HG03442 (cell line): ENCODE data around the gene ZNF710.
A peak's percentile ranks its signal among the peaks of the same experiment; 100 is the strongest.

Source experiments
- ATAC-seq: cut with Tn5 transposase; IDR thresholded peaks from one replicate; pipeline ENCODE4 v1.9.1; 2021; ENCODE audit warnings: mild to moderate bottlenecking, moderate library complexity; ENCODE audit not compliant: unreplicated experiment

Gene ZNF710

DNA sequence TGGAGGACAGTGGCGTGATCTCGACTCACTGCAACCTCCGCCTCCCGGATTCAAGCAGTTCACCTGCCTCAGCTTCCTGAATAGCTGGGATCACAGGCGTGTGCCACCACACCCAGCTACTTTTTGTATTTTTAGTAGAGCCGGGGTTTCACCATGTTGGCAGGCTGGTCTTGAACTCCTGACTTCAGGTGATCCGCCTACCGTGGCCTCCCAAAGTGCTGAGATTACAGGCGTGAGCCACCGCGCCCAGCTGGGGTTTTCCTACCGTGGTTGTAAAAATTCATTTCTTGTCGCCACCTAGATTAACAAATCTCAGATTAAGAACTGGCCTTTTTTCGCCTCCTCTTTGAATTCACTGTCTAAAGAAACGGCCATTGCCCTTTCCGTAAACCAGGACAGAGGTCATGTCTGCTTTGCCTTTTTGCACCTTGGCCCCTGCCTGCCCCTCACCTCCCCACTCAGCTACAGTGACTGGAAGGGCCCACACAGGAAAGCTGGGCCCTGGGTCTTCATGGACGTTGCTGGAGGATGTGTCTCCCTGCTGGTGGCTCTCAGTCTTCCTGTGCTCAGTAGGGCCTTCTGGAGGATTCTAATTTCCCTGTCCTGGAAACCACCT is 17.2 kb downstream of the ZNF710 start:
- ATAC-seq: no peak

DNA sequence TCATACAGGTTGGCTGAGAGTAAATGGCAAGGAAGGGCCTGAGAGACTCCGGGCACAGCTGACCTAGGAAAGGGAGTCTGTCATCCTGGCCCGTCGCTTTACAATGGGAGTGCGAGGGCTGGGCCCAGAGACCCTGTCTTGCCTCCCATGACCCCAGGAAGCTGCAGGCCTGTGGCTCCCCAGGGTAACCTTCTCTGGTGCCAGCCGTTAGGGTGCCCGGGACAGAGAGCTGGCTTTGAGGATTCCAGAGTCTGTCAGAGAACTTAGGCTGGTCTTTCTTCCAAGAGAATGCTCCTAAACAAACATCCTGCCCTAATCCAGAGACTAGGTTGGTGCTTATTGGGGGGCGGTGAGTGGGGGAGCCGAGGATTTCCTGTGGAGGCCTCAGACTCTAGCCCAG is 18.5 kb downstream of the ZNF710 start:
- ATAC-seq: no peak

DNA sequence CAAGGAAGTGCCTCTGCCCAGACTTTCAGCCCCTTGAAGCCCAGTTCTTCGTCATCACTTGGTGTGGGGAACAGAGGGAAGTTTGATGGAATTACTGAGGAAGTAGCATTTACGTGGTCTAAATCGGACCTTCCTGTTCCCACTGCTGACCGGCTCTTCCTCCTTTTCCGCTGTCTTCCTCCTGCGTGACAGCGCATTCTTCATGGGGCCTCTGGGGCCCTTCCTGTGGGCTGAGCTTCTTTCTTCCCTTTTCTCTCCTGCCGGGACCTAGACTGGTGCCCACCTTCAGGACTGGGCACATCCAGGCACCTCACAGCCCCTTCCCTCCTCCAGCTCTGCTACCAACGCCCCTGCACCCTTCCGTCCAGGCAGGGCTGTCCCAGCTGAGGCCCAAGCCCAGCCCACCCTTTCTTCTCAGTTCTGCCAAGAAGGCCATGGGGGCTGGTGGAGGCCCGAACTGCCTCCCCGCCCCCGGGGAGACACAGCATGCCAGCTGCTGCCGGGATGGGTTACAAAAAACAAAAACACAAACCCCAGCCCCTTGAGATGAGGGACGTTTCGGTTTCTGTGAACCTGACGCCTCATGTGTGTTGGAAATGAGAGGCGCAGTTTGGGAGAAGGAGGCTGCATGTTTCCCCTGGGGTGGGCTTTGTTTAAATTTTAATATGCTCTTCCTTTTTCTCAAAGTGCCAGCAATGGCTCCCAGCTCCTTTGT is 19.1 kb downstream of the ZNF710 start:
- ATAC-seq: no peak

DNA sequence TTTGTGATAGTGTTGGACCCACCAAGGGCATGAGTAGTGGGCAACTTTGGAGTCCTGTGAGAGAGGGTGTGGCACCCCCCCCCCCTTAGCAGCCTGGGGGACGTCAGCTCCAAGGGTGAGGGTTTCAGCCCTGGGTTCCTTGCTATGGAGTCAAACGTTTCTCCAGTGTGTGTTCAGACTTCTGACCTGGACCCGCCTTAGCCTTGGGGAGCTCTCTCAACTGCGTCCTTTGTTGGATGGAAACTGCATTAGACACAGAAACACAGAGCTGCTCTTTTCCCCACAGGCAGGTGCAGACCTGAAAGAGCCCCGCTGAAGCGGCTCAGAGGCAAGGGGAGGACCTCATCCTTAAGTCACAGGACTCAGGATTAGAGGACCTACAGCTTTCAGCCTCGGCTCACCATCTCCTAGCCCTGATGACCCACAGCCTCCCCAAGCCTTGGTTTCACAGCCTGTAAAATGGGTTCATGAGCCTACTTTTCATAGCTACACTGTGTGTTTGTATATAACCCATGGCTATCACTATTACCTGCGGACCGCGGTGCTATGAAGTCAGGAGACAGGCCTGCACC is 19.9 kb downstream of the ZNF710 start:
- ATAC-seq: no peak

DNA sequence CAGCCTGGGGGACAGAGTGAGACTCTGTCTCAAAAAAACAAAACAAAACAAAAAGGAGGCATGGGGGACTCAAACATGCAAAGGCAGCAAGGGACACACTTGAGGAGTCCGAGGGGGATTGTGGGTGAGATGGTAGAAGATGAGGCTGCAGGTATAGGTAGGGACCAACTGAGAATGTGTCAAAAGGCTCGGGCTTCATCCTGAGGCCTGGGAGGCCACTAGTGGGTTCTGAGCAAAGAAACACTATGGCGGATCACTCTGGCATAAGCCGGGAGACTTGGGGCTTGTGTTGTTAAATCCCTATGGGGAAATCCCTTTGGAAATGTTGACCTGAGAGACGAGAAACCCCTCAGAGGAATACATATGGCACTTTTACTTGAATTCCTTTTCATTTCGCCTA is 21.2 kb downstream of the ZNF710 start:
- ATAC-seq: no peak

DNA sequence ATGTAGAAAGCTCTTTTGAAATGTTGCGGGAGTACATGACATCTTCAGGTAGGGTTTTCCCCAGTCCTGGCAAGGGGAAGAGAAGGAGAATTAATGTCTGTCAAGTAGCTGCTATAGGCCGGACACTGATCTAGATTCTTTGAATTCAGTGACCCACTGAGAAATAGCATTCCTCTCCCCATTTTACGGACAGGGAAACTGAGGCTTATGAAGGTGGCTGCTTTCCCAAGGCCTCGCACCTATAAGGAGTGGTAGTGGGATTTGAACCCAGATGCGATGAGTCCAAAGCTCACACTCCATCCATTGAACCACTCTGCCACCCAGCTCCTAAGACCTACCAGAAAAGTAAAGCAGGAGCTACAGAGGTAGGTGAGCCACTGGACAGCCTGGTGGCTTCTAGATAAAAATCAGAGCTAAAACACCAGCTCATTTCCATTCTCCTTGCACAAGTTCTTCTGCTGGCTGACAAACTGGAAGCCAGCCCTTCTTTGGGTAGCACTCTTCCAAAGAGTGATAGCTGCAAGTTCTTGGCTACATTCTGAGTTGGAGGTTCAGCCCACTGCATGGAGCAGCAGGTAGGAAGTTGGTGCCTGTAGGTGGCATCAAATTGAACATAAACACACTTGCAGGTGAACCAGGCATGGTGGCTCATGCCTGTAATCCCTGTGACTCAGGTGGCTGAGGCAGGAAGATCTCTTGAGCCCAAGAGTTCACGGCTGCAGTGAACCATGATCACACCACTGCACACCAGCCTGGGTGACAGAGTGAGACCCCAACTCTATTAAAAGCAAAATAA is 22.0 kb downstream of the ZNF710 start:
- ATAC-seq: no peak

DNA sequence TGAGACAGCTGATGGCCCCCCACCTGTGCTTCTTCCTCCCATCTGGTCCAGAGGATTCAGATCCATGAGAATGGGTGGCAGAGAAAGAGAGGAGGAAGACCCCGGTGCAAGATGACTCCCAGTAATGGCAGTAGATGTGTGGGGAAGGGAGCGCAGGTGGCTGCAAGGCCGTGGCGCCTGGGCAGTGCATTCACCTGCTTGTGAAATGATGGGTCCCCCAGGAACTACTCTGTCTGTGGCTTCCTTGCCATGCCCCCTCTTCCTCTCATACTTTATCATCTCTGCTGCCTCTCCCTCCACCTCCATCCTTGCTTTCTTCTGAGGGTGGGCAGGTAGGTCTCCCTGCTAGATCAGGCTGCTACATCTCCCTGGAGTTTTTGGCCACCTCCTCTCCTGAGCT is 23.3 kb downstream of the ZNF710 start:
- ATAC-seq: no peak

DNA sequence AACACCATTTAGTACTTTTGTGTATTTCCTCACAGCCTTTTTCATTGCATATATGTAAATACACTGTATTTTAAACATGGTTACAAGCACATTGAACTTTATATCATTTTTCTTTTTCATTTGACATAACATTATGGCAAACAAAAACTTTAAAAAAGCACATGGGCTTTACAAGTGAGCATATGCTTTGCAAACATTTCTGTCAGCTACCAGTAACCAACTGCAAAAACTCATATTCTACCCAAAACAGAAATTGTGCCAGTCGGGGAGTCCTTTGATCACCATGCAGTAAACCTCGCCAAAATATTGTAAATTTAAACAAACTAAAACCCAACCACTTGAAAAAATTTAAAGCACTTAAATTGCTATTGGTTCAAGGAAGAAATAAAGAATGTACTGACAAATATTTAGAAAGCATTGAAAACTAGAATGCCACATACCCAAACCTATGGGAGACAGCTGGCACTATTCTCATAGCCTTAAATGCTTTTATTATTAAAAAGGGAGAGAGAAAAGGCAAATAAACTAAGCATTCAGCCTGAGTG is 24.4 kb downstream of the ZNF710 start:
- no peak for ATAC-seq

DNA sequence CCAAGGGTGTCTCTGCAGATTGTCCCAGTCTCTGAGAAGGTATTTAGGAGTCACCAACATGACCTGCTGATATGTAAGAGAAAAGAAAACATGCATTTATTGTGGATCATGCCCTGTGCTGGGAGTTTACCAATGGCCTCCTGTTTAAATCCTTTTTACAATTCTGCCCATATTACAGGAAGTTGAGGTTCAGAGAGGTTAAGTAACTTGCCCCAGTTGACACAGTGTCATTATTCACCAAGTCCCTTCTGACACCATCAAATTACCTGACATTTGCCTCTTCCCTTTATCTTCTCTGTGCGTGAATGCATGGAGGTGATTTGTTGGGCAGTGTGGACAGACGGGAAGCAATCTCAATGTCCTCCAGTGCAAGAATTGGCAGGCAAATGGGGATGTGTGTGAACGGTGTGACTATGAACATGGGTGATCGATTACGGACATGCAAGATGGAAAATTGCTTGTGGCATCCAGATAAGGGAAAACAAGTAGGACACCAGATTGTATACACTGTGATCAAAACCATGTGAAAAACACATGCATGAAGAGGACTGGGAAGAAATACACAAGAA is 27.3 kb downstream of the ZNF710 start:
- ATAC-seq: no peak

DNA sequence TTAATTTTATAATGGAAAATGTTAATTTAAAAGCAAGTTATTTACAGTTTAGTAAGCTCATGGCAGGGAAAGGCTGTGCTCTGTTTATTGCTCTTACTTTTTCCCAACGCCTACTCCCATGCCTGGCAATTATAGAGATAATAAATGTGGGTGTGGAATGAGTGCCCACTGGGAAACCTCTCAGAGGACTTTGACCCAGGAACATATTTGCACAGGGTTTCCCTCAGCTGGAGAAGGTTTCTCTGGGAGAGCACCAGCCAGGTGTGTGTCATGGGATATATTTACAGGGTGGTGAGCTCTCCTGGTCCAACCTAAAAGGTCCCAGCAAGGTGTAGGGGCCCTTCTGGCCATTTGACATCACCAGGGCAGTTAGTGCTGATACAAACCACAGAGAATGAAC is 27.9 kb downstream of the ZNF710 start:
- no peak for ATAC-seq

DNA sequence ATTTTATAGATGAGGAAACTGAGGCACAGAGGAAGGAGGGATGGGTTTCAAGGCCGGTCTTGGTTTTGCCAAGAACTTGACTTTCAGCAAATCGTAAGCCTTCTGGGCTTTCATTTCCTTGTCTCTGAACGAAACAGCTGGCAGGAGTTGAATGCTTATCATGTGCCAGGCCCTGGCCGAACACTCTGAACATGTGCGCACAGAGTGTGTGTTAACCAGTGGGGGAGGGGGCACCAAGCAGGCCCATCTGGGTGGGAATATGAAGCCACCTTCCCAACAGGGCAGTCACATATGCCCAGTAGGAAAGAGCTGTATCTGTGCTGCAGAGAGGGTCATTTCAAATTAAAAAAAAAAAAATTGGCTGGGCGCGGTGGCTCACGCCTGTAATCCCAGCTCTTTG is 29.3 kb downstream of the ZNF710 start:
- no peak for ATAC-seq

DNA sequence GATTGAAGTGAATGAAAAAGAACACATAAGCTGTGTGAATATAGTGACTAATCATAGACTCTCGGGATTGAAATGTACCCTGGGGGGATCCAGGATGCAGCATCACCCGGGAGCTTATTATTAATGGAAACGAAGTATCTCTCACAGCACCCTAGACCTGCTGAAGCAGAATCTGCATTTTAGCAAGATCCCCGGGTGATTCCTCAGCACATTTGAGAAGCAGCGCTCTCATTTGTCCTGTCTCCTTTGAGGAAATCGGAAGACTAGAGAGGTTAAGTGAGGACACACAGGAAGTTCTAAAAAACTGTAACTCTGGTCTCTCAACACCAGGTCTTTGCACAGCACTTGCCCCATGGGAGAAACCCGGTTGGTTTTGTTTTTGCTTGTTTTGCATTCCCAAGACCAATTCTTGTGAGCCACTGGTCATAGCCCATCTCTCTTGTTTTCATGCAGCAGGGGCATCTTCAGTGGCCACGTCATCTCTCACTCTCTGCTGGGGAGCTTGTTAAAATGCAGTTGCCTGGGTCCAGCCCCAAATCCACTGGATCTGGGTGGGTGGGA is 30.2 kb downstream of the ZNF710 start:
- peak; percentile 88 for ATAC-seq

DNA sequence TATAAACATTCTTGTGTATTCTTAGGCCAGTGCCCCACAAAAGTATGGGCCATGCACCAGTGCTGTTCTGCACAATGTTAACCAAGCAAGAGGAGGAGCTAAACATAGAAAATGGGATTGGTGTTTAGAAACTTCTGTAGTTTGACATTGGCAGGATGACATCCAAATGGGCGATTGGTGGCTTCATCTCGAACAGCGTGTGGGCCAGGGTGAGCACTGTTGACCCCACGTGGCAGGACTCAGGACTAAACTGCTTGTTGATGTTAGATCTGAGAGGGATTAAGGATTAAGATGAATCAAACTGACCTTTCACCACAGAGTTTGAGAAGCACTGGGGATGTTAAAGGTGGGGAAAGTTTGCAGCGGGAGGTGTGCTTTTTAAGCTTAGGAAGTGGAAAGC is 31.9 kb downstream of the ZNF710 start:
- ATAC-seq: no peak

DNA sequence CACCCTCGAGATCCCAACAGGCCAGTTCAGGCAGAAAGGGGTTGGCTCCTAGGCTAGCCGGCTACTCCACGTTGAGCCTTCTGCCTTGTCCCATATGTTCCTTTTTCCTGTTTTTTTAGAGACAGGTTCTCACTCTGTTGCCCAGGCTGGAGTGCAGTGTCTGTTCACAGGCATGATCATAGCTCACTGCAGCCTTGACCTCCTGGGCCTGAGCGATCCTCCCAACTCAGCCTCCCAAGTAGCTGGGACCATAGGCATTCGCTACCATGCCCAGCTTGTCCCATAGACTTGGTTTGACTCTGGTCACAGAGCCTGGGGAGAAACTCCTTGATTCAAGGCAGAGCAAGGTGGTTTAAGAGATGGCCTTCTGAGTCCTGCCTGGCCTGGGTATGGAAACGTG is 32.3 kb downstream of the ZNF710 start:
- no peak for ATAC-seq

DNA sequence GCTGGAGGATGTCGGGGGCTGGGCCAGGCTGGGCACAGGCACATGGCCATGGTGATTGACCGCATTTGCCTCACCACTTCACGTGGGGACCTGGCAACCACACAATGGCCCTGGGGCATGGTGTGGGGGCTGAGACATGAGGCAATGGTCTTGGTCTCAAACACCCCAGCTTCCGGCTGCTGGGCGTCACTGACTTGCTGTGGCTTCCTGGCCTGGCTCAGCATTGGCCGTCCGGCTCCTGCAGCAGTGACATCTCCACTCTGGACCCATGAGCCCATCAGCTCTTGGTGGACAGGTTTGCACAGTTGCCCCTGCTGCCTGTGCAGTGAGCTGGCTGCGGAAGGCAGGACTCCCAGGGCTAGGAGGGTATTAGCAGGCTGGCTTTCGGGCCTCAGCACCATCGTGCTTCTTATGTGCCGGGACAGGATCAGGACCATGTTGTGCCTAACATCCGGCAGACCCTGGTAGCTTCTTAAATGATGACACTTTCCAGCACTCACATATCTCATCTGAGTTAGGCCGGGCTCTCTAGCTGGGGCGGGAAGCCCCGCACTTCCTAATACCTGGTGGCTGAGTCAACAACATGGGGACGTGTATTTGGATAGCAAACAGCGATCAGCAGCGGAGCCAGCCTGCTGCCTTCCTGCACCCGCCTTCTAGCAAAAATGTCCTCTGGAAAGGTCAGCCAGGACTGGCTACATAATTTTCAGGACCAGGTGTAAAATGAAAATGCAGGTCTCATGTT is 34.1 kb downstream of the ZNF710 start:
- no peak for ATAC-seq

DNA sequence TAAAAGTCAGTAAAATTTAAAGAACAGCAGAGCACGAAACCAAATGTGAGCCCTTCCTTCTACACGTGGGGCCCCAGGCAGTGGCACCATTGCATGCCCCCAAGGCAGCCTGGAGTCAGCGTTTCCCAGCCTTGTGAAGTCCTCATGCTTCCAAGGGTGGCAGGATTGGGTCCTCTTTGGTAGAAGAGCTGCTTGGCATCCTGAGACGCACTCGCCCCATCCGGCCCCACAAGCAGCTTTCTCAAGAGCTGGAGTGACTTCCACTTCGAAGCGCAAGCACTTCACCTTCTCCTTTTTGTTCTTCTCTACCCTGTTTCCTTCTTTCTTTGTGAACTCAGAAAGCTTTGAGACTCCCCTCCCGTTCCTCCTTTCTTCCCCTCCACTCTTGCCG is 34.7 kb downstream of the ZNF710 start:
- ATAC-seq: no peak

DNA sequence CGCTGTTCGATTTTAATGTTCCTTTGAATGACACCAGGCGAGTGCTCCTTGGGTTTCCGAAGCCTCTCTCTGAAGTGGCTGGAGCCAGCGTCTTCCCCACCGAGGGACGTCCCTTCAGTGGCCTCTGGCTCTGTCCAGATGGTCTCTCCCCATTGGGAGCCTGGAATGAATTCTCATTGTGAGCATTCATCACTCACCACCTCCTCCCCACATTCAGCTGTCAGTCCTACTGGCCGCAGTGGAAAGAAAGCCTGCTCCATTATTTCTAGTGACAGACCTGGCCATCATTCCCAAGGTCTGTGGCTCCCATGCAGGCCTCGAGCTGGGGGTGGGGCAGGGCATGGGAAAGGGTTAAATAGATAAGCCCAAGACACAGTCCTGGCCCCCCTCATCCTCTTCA is 35.2 kb downstream of the ZNF710 start:
- ATAC-seq: no peak

DNA sequence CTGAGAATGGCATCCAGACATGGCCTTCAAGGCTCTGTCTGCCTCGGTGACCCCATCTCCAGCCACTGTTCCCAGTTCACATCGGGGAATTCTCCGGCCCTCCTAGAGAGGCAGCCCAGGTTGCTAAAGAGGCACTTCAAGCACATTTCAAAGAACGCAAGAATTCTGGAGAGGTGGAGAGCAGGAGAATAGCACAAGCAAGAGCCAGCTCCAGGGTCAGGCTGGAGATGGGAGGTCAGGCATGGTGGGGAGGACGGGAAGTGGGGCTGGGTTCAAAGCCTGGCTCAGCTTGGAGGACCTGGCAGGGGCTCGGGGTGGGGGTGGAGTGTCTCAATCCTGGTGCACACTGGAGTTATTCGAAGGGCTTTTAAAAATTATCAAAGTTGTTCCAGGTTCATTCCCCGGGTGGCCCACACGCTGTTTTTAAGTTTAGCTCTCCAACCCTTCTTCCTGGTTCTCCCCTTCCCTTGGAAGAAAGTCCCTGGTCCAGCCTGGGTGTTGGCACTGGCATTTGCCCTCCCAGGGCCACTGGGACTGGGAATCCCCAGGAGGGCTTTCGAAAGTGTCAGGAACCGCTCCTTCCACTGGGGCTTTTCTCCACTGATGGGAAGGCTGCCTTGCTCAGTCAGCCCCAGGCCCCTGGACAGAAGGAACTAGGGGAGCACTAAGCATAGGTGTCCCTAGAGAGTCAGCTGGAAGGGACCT is 35.8 kb downstream of the ZNF710 start:
- ATAC-seq: no peak

DNA sequence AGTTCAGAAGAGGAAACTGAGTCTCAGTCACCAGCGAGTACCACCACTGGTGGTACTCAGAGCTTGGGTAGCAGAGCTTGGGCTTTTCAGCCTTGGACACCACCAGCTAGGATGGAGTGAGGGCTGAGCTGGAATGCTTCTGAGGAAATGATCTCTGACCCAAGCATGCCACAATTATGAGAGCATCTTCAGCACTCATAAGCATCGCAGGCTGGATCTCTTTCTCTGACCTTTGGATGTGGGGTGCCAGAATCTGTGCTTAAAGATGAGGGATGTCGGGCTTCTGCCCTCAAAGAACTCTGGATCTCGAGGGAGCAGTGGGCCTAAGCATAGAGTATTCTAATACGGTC is 36.4 kb downstream of the ZNF710 start:
- ATAC-seq: no peak
